CD4-positive, alpha-beta T cell treated with Interferon alpha-2 for 1 hour (primary cell): ENCODE data around the gene DTD2.
"Not testable (repeated sequence)": the region's sequence is repeated elsewhere in the genome, so short reads cannot be mapped to it uniquely, and the experiment has no call there.

ENCODE experiments used
- DNase-seq, 2 donors: peaks; one replicate each; pipeline ENCODE4 v3.0.0-alpha.2; 2020 to 2022

DTD2 gene

DNA sequence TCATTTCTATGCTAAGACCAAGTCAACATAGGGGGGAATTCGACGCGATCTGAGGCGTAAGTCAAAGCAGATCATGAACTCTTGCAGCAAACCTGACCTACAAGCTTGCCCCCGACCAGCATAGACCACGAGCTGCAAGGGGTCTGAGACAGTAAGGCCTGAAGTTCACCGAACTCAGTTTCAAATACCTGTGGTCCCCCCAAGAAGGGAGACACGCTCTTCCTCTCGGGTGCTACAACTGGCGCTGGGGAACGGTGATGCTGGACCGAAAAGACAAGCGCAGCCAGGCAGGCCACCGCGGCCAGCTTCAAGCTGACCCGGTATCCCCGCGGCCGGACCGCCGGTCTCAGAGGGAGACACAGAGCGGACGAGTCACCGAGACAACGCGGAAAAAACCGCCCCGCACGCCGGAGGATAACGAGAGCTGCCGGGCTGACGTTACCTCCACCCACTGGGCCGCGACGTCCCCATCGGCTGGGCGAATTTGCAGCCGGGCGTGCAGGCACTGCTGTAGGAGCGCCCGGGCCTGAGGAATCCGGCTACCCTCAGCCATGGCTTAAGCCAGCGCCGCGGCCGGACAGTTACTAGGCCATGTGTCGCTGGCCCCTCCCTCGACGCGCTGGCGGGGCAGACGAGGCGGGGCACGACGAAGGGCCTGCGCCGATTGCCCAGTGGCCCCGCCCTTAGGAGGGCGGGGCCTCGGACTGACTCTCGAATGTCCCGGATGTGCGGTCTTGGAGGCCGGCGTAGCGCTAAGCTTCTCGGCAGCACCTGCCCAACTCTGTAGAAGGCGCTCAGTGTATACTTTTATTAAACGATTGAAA lies at the start of gene DTD2:
TSS of gene DTD2 (minus strand) at position 666 of the 824 bp plus-strand sequence. CDS start at position 553, 113 bp downstream.
- peak; percentile 91 to 94 for DNase-seq

DNA sequence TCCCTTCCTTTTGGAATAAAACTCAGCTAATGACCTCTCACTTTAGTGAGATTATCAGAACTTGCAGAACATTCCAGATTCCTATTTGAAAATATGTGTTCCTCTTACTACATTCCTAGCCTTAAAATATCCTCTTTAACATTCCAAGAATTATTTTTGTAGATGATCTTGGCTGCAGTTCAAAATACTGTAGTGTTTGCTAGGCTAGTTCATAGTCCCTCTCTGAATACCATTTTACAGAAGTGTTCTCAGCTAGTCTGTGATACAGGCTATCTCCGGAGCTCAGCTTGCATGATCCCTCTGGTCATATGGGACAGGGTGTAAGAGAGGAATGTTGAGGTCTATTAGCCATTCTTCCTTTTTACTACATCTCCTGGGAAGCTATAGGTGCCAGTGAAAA lies 48.1 kb upstream of the DTD2 start:
- no peak for DNase-seq

DNA sequence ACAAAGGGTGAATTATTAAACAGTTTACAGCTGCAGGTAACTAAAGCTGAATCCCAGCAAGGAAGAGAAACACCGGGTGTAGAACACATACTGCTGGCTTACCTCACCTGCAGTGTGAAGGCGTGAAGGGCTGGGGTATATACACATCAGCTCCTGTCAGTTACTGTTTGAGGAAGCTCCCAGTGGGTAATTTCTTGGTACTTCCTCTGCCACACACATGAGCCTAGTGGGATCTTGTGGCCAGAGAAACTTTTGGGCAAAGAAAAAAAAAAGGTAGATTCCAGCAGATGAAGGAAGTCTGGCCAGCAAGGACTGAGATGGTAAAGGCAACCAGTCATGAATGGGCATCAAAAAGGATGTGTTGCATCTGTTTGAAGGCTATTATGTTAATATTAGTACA lies 44.6 kb upstream of the DTD2 start:
- DNase-seq: no peak

DNA sequence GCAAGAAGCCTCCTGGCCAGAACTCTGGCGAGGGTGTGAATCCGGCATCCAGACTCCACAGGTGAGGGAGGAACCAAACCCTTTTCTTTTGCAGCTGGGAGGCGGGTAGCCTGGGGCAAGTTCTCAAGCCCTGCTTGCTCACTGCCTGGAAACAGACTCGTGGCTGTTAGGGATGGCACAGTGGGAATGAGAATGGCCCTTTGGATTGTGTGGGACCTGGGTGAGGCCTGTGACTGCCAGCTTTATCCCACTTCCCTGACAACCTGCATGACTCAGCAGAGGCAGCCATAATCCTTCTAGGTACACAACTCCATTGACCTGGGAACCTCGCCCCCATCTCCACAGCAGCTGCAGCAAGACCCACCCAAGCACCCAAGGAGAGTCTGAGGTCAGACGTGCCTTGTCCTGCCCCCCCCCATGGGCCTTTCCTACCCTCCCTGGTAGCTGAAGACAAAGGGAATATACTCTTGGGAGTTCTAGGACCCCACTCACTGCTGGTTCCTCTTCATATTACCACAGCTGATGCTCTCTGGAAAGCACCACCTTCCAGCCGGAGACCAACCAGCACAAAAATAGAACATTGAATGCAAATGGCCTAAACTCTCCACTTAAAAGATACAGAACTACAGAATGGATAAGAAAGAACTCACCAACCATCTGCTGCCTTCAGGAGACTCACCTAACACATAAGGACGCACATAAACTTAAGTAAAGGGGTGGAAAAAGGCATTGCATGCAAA lies 35.6 kb upstream of the DTD2 start:
- DNase-seq: no peak

DNA sequence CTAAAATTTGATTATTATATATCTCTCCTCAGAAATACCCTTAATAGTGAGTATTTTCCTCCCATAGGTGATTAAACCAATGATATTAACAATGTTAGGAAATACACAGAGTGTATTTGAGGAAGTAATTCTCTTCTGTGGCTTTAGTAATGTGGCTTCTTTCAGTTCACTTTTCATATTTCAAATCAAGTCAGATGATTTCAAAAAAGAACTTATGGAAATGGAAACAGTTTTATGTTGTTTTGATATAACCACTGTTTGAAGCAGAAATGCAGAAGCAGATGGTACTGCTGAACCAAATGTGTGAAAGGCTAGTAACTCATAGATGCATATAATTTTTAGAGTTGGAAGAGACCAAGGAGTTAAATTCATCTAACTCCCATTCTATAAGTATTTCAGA lies 32.4 kb upstream of the DTD2 start:
- peak in 1 of 2 donors; percentile 1 for DNase-seq

DNA sequence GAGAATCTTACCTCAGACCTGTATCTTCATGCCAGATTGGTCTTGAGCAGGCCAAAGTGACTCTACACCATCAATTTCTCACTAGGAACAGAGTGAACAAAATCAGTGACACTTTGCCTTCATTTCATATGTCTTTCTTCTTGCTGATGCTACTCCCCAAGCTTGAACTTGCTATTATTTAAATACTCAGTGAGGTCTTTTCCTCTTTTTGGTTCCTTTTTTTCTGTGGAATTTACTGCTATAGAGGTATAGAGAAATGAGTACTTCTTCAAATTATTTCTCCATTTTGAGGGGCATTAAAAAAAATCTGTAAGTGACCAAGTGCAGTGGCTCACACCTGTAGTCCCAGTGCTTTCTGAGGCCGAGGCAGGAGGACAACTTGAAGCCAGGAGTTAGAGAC lies 30.6 kb upstream of the DTD2 start, which contains the start of gene GPR33:
TSS of gene GPR33 (minus strand) at position 154 of the 400 bp plus-strand sequence. CDS start 4,074 bp downstream, outside the sequence.
- no peak for DNase-seq

DNA sequence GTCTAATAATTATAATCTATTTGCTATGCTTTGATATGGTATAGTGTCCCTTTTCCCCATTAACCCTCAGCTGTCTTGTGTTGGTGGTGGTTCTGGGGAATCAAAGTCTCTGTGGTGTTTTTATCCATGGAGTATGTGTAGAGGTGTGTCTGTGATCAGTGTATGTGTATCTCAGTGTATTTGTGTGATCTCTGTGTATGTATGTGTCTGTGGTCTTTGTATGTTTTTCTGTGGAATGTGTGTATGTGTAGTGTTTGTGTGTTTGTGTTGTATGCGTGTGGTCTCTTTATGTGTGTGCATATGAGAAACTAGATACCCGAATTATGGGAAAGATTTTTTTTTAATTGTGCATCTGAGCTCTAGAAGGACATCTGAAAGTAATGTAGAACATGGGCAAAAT lies 29.5 kb upstream of the DTD2 start:
- DNase-seq: no peak

DNA sequence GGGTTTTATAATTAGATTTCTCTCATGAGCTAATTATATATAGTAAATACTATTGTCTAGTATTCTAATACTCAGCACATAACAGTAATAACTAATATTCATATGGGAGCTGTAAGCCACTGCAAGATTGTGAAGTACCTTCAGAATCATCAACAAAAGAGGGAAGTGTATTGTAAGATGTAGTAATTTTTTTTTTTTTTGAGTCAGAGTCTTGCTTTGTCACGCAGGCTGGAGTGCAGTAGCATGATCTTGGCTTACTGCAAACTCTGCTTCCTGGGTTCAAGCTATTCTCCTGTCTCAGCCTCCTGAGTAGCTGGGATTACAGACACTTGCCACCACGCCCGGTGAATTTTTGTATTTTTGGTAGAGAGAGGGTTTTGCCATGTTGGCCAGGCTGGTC lies 27.4 kb upstream of the DTD2 start:
- DNase-seq: peak in 1 of 2 donors; percentile 6

DNA sequence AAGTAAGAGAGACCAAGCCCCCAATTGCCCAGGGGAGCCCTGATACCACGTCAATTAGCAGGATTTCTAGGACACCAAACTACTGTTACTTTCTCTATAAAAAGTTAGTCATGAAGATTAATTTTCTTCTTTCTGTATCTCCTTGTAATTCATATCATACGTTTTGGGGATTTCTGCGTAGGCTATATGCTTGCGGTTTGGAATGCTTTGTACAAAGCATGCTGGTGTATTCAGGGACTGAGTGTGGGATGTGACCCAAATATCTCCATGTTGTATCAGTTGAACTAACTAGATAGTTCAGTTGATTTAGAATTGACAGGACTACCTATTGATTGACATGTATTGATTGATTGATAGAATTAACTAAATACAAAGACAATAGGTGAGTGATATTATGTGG lies 22.9 kb upstream of the DTD2 start:
- DNase-seq: no peak

DNA sequence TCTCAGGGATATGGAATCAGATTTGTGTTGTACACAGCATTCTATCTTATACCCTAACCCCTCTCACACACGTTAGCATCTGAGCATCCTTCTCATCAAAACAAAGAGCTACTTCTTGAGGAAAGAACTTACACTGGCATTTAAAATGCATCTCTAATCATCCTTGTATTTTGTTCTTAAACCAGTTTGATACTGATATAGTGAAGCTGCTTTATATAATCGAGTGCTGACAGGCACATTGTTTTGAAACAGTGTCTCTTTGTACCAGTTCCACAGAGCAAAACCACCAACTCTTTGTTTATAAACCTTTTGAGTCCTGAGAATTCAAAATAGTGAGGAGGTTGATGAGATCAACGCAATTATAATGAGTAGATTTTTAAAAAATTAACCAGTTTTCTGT lies 21.7 kb upstream of the DTD2 start:
- DNase-seq: no peak

DNA sequence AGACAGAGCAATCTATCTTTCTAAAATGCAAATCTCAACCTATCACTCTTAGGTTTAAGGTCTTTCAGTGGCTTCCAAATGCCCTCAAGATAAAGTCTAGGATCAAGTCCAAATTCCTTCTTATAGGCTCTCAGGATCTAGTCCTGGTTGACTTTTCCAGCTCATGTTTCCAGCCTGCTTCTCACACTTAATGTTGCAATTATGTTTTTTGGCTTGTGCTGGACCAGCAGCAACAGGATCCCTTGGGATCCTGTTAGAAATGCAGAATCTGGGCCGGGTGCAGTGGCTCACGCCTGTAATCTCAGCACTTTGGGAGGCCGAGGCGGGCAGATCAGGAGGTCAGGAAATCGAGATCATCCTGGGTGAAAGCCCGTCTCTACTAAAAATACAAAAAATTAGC lies 19.9 kb upstream of the DTD2 start:
- DNase-seq: no peak

DNA sequence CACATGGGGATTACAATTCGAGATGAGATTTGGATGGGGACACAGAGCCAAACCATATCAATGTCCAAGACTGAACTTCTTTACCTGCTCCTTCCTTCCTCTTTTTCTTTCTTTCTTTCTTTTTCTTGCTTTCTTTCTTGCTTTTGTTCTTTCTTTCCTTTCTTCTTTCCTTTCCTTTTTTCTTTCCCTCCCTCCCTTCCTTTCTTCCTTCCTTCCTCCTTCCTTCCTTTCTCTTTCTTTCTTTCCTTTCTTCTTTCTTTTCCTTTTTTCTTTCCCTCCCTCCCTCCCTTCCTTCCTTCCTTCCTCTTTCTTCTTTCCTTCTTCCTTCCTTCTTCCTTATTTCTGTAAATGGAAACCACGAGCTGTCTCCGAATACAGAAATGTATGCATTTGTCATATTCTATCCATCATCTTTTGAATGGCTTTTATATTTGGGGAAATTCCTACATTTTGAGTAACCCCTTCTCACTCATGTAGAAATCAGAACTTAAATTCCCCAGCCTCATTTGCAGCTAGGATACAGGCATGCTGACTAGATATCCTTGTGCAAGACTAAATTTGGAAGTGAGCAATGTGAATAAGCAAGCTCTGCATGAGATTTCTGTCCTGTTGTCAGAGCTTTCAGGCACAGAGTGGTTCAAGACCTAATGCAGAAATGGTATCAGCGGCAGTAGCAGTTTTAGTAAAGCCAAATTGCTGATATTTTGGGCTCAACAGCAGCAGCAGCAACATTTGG lies 19.0 kb upstream of the DTD2 start:
- DNase-seq: no peak

DNA sequence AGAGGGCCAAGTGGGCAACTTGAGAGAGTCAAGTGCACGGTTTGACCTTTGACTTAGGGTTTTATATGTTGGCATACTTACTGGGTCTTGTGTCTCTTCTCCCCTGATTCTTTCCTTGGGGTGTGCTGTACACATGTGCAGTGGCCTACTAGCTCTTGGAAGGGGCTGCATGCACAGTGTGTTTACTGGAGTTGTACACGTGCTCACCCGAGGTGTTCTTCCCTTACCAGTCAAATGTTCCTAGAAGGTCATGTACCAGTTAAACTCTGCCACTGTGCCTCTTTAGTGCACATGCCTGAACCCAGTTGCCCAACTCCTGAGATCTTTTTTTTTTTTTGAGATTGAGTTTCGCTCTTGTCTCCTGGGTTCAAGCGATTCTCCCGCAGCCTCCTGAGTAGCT lies 9.2 kb upstream of the DTD2 start:
- DNase-seq: no peak

DNA sequence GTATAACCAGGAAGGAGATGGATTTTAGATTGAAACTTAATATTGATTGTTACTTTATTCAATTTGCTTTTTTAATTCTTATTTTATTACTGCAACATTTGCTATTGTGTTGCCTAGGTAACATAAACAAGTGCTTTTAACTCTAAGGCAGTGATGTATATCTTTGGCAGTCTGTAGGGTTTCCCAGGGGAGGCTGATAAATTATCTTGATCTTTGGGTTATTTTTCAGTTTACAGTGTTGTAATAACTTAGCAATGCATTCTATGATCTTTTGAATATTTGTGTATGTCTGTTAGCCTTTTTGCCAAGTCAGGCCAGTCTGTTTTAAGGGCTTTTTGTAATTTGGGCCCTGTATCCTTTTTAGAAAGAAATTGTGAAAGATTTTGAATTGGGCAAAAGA lies 7.8 kb upstream of the DTD2 start:
- no peak for DNase-seq

DNA sequence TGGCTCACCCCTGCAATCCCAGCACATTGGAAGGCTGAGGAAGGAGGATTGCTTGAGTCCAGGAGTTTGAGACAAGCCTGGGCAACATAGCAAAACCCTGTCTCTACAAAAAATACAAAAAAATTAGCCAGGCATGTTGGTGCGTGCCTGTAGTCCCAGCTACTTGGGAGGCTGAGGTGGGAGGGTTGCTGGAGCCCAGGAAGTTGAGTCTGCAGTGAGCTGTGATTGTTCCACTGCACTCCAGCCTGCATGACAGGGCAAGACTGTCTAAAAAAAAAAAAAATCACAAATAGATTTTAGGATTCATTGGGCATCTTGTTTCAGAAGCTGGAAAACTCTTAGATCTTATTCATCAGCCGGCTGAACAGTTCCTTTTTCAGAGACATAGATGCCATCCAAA lies 5.1 kb upstream of the DTD2 start:
- not testable (repeated sequence) for DNase-seq

DNA sequence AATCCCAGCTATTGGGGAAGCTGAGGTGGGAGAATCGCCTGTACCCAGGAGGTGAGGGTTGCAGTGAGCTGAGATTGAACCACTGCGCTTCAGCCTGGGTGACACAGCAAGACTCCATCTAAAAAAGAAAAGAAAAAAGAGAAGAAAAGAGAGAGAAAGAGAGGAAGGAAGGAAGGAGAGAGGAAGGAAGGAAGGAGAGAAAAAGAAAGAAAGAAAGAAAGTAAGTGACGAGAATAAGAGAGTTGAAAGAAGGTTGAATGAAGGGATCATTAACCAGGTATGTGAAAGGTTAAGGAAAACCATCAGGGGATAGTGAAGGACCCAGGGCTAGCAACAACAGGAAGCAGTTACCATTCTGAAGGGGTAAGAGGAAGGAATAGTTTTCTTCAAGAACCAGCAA lies 4.2 kb upstream of the DTD2 start:
- DNase-seq: no peak

DNA sequence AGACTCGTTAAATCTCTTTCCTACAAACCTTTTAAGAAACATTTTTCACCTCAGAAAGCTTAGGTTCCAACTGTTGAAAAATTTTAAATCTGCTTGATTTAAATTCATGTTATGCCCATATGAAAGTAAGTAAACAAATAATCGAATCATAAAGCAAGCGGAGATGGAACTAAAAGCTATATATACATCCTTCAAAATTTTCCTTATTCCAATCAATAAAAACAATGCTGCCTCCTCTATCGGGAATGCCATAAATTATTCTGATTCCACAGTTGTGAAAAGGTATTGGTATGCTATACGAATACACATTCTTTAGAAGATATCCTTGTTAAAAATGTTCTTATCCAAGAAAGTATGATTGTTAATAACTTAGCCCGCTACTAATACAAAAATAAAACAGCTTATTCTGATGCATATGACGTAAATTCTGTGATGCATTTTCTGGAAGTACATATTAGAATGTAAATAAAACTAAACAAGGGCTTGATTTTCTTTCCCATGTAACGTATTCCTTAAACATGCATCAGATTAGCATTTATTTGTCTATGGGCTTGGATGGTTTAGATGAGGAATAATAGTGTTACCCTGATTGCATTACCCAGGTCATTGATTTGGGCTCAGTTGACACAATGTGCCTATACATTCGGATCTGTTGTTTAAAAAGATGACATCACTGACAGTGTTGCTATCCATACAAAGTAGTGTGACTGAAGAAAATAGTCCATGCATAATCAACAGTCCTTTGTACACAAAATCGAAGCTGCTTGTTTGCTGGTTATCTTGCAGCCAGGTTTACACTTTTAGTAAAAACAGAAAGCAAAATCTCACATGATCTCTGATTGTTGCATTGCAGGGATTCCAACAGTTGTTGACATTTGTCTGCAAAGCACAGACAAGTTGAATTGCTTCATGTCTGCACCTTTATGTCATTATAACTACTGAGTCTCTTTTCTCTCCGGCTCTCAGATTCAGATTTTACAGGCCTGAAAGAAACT lies 656 bp upstream of the DTD2 start:
- no peak for DNase-seq

DNA sequence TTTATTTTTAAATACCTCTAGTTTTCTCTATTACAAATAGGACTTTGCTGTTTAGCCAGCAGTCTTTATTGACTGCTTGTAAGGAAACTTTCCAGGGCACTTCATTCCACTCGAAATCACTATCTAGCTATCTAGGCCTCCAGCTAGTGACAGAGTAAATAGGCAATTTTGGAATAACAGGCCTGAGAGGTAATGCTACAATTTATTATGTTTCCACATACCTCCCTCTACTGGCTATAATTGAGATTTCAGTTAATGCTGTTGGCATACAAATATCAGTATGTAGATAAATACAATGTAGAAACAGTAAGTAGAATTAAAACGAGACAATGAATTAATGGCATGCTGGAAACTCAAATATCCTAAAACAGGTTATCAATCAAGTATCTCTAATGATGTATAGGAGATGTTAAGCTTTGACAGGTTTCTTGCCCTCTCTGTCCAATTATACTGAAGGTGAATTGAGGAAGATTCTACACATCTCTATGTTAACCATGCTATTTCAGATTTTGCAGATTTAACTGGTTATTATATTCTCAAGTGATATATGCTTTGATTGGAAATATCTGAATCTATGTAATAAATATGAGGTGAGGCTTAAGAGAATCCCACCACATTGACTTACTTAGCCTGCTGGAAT lies 7.2 kb downstream of the DTD2 start:
- DNase-seq: peak in 1 of 2 donors; percentile 39

DNA sequence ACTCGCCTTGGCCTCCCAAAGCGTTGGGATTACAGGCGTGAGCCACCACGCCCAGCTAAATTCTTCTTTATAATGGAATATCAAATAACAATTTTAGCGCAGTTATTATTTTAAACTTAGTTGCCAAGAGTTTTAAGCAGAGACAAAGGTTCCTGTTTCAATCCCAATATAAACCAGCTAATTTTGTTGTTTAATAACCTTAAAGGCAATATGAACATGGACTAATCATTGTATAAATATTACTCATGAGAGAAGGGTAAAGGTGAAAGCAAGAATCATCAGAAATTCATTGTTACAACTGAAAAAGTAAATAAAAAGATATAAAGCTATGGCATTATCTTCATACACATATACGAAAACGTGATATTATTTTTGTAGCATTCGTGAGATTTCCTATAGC lies 8.2 kb downstream of the DTD2 start:
- no peak for DNase-seq

DNA sequence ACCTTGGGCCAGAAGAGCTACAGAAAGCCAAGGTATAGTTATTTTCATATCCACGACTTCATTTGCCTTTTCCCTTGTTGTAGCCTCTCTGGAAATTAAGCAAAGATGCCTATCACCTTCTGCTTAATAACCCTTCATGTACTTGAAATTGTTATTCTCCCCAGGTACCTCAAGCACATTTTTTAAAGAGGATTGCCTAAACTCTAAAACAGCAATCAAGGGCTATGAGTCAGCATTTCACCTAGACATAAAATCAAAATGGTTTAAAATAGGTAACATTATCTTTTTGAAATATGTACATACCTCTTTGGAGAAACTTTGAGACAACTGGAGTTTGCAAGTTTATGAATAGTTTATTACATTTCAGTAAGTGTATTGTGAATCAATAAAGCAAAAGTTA lies 11.6 kb downstream of the DTD2 start:
- no peak for DNase-seq

DNA sequence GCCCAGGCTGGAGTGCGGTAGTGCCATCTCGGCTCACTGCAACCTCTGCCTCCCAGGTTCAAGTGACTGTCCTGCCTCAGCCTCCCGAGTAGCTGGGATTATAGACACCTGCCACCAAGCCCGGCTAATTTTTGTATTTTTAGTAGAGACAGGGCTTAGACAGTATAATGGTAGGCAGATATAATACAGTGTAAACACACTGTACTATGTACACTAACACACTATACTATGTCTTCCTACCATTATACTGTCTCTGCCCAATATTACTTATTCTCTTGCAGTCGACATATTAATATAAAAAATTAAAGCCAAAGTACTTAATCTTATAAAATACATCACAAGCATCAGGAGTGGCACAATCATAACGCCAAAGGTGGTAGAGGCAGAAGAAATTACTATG lies 15.0 kb downstream of the DTD2 start:
- no peak for DNase-seq
